Kidney epithelial cell (primary cell): ENCODE results near the gene FAM13A. TPM values are rescaled to one million over a fixed set of nuclear protein-coding genes. Genes with fewer than 3 reads are reported as not detected.

Source experiments
- DNase-seq: peaks from one replicate; pipeline ENCODE4 v3.0.0-alpha.2; 2010; ENCODE audit warnings: low read depth
- H3K27me3 ChIP-seq: 2 replicates; pipeline ENCODE4 v1.6.0; 2011; ENCODE audit warnings: low read length; ENCODE audit not compliant: control insufficient read depth, insufficient read depth
- H3K36me3 ChIP-seq: 2 replicates; pipeline ENCODE4 v1.5.1; 2011; ENCODE audit warnings: low read length; ENCODE audit not compliant: control insufficient read depth, insufficient read depth
- H3K4me3 ChIP-seq: 2 replicates; pipeline ENCODE4 v1.5.1; 2011; ENCODE audit warnings: low read depth, mild to moderate bottlenecking, control low read depth, low read length
- total RNA-seq: library from RNA; depleted of rRNA; stranded (reverse); fragments of >200 nt; gene quantifications from 2 replicates; pipeline ENCODE4 v1.2.3, GENCODE V29; 2015
- TF ChIP-seq, protein P1 (sequence below): IDR thresholded peaks from 2 replicates; pipeline ENCODE4 v1.5.1; 2011; ENCODE audit warnings: mild to moderate bottlenecking, moderate library complexity, low read length, control low read depth, inconsistent platforms; ENCODE audit not compliant: insufficient read depth, poor library complexity, severe bottlenecking

FAM13A gene
- total RNA-seq, 1 donor from 2014 or later: 3.4 TPM

DNA sequence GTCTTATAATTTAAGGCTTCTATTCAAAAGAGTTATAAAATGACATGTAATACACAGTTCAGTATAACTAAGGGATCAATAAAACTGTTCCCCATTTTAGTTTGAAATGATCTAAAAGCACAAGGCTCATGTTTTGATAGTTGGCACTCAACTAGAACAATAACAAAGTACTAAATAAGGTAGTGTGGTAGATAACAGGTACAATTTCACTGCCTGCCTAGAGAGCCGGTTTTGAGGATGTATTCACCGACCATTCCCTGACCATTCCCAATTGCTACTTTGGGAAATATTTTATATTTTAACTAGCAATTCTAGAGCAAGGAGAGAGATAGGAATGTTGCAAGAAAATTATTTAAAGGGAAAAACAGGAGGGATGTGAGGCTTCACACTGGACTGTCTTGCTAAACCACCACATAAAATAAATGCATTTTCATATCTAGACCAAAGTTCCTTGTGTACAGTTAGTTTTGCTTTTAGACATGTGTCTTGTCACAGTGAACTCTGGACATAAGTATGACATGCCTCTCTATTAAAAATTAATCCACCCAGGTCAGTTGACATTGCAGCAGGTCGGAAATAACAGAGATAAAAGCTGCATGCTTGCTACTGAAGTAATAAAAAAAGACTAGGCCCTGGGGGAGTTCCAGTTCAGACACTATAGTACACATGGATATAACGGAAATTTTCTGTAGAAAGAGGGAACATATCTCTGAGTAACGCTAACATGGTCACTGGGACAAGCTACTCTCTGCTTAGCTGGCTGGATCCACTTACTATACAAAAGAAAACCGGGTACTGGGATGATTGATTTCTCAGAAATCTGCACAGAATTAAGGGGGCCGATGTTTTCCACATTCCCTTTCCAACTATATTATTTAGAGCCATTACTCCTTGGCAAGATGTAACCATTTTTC lies 303.1 kb downstream of the FAM13A start:
- Histone ChIP-seq H3K27me3 (no peaks in the 10 kb centered on the region), H3K36me3 (no peaks in the 10 kb centered on the region), H3K4me3 (no peak overlapping the region)
- TF ChIP-seq, protein P1, sequence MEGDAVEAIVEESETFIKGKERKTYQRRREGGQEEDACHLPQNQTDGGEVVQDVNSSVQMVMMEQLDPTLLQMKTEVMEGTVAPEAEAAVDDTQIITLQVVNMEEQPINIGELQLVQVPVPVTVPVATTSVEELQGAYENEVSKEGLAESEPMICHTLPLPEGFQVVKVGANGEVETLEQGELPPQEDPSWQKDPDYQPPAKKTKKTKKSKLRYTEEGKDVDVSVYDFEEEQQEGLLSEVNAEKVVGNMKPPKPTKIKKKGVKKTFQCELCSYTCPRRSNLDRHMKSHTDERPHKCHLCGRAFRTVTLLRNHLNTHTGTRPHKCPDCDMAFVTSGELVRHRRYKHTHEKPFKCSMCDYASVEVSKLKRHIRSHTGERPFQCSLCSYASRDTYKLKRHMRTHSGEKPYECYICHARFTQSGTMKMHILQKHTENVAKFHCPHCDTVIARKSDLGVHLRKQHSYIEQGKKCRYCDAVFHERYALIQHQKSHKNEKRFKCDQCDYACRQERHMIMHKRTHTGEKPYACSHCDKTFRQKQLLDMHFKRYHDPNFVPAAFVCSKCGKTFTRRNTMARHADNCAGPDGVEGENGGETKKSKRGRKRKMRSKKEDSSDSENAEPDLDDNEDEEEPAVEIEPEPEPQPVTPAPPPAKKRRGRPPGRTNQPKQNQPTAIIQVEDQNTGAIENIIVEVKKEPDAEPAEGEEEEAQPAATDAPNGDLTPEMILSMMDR: no peak
- DNase-seq: no peak

DNA sequence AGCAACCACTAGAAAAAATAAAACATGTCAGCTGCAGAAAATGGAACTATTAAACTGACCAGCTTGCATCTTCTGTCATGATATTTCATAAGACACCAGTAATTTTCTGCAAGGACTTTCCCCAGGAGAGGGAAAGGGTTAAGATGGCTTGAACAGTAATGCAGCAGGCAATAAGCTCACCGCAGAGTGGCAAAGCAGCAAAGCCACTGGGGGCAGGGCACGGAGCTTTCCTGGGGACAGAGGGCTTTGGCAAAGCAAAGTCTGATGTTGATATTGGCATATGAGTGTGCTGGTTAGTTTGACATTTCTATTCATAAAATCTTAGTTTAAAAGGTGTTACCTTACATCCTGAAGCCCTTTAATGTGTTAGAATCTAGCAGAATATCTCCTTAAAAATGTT lies 304.2 kb downstream of the FAM13A start:
- TF ChIP-seq, protein P1: no peak
- no peaks in the 10 kb centered on the region for H3K27me3 ChIP-seq
- no peak for DNase-seq
- no peaks in the 10 kb centered on the region for H3K36me3 ChIP-seq
- no peak overlapping the region for H3K4me3 ChIP-seq

DNA sequence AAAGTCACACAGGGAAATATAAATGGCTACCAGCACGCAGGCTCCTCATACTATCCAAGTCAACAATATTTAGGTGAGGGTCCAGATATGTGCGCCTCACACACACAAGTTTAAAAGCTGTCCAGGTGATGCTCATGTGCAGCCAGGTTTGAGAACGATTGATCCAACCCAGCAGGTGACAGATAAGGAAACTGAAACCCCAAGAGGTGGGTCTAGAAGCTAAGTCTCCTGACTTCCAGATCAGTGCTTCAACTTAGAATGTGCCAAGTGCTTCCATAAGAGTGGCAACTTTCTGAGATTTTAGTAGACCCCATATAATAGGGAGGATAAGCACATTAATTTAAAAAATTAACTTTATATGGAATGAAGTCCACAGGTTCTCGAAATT lies 304.9 kb downstream of the FAM13A start:
- TF ChIP-seq, protein P1: no peak
- Histone ChIP-seq H3K27me3 (no peaks in the 10 kb centered on the region), H3K36me3 (no peaks in the 10 kb centered on the region), H3K4me3 (no peak overlapping the region)
- DNase-seq: no peak

DNA sequence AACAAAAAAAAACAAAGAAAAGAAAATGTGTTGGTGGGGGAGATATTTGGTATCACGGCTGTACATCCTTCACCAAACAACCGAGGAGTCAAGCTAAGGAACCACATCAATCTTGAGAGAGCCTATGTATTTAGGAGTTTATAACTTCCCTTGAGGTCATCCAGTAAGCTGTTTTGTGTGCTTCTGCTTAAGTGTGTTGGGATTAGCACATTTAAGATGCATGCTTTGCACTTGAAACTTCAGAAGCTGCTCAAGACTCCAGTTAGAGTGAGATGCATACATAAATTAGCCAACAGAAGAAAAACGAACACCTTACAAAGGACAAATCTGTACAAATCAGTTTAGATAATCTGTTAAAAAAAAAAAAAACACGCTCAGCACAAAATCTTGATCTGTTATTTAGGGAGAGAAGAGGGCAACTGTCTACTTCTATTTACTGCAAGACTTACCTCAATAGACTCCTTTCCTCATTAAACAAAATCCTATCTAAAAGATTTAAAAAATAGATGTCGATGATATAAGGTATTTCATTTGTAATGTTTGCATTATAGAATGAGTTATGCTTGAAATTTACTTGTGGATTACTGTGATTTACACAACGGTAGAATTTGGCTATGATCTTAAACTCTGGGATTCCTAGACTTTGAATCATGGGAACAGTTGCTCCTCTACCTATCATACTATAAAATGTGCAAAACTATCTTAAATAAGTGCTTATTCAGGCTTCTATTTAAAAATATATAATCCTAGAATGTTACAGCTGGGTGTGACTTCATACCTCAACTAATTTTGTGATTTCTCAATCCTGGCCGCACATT lies 305.5 kb downstream of the FAM13A start:
- TF ChIP-seq, protein P1: no peak
- H3K27me3 ChIP-seq: no peaks in the 10 kb centered on the region
- H3K4me3 ChIP-seq: no peak overlapping the region
- no peak for DNase-seq
- no peaks in the 10 kb centered on the region for H3K36me3 ChIP-seq

DNA sequence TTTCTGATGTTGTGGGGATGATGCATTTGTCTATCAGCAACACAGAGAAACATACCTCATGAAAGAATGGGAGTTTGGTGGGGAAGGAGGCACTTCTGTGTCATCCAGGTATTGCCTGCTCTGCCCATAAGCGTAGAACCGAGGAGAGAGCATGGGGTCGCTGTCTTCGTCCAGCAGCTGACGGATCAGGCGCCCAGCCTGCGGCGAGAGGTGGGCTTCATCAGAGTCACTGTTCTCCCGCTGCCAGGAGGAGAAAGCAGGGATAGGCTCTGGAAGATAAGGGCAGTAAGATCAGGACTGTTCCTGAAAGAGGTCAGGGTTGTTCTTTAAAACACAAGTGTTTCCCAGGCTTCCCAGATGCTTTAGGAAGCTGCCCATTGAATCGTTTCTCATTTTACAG lies 306.6 kb downstream of the FAM13A start:
- no peaks in the 10 kb centered on the region for H3K36me3 ChIP-seq
- H3K4me3 ChIP-seq: no peak overlapping the region
- no peak for DNase-seq
- TF ChIP-seq, protein P1: no peak
- no peaks in the 10 kb centered on the region for H3K27me3 ChIP-seq
